ENCODE results near the gene KRT33B.

GRCh38 chr17:41403404-41404023 lies 33.9 kb upstream of the KRT33B start:
- TF ChIP-seq CTCF (IDR thresholded peaks at IDR 0.05), result no peak
- no peak for TF ChIP-seq POLR2AphosphoS5 (IDR thresholded peaks at IDR 0.05)
- no peak for TF ChIP-seq POLR2A (IDR thresholded peaks at IDR 0.05; ENCODE audit: low read depth)

All from esophagus muscularis mucosa (tissue), 3 donors.